Esophagus squamous epithelium (tissue), 5 donors: ENCODE data around the gene EPAS1. TPM values are rescaled to one million over a fixed set of nuclear protein-coding genes. Genes with fewer than 3 reads are reported as not detected.

Experiments used
- DNase-seq: peaks from one replicate; lab custom pipeline; 2025; lab: John Stamatoyannopoulos, UW
- H3K27ac ChIP-seq, 4 donors: fragments of 200-600 bp; sonication (generic); one replicate each; pipeline ENCODE4 v1.5.1; 2016 to 2019; ENCODE audit warnings: mild to moderate bottlenecking in 1 of 4
- H3K27me3 ChIP-seq, 4 donors: fragments of 200-600 bp; sonication (generic); 1 replicate in 3 of 4; 2 replicates in 1 of 4; pipeline versions ENCODE4 v1.5.1 to v1.6.0; 2017 to 2021; ENCODE audit warnings: antibody characterized with exemption in 1 of 4
- H3K36me3 ChIP-seq, 3 donors: fragments of 200-600 bp; sonication (generic); one replicate each; pipeline ENCODE4 v1.5.1; 2016 to 2019
- H3K4me1 ChIP-seq, 3 donors: fragments of 200-600 bp; sonication (generic); one replicate each; pipeline ENCODE4 v1.5.1; 2017 to 2019
- H3K4me3 ChIP-seq, 4 donors: fragments of 200-600 bp; sonication (generic); 1 replicate in 3 of 4; 2 replicates in 1 of 4; pipeline ENCODE4 v1.5.1; 2016 to 2019; ENCODE audit warnings: mild to moderate bottlenecking in 2 of 4, moderate library complexity in 1 of 4
- H3K9me3 ChIP-seq, 3 donors: fragments of 200-600 bp; sonication (generic); one replicate each; pipeline ENCODE4 v1.5.1; 2016 to 2019
- CTCF ChIP-seq, 6 experiments: fragments of 450-650 bp in 4 of 6; fragments of 200-600 bp in 2 of 6; sonication (generic) in 2 of 6; IDR thresholded peaks; one replicate each; pipeline ENCODE4 v1.5.1; 2016 to 2019; ENCODE audit warnings: antibody characterized with exemption in 6 of 6, mild to moderate bottlenecking in 4 of 6, moderate library complexity in 4 of 6
- POLR2A ChIP-seq, 4 donors: fragments of 450-650 bp; IDR thresholded peaks; one replicate each; pipeline ENCODE4 v1.6.1; 2017; ENCODE audit warnings: antibody characterized with exemption in 4 of 4, mild to moderate bottlenecking in 4 of 4, moderate library complexity in 3 of 4
- WGBS, 2 donors: methylation state at CpG; one replicate each; pipeline ENCODE4 v1.1.5; 2018; 5-methylcytosine and 5-hydroxymethylcytosine counted together
- intact Hi-C: fragments of 100-400 bp; cut with DNase I; formaldehyde crosslinking; loops from one replicate; pipeline ENCODE4 v1.15.0; 2022
- total RNA-seq, 4 donors: library from RNA; depleted of rRNA; stranded (reverse); fragments of >200 nt; gene quantifications; one replicate each; pipeline ENCODE4 v1.1.0, GENCODE V29; 2016
- donor health status: DM: yes; HTN: yes; CAD: no.

Gene EPAS1
- total RNA-seq, 4 donors from 2014 or later: 86.7 to 151 (median 105) TPM

GRCh38 chr2:46309052-46309953, 12.1 kb downstream of the EPAS1 start:
- peak overlapping the region; percentile 22 to 83 (median 69) for H3K27ac ChIP-seq
- DNase-seq: no peak
- H3K4me3 ChIP-seq: no peak overlapping the region
- intact Hi-C loops: loop anchor here (10.0 kb wide), 1 partner anchor 55 kb away; no protein-coding TSS in a partner anchor
- no peaks in the 10 kb centered on the region for H3K36me3 ChIP-seq
- H3K27me3 ChIP-seq: no peaks in the 10 kb centered on the region
- WGBS, 2 donors: 59 to 80% methylated on average over 3 of the region's 3 CpGs
- TF ChIP-seq POLR2A (IDR thresholded peaks at IDR 0.05) (no peak), CTCF (IDR thresholded peaks at IDR 0.05) (no peak)
- H3K4me1 ChIP-seq: peaks cover 26 to 99% (median 84%) of the 10 kb centered on the region in 3 donors
- H3K9me3 ChIP-seq: no peaks in the 10 kb centered on the region

GRCh38 chr2:46310446-46310845, 13.2 kb downstream of the EPAS1 start:
- peak overlapping the region in 3 of 4 donors; percentile 44 to 83 (median 82) for H3K27ac ChIP-seq

GRCh38 chr2:46311651-46312223, 14.5 kb downstream of the EPAS1 start:
- WGBS, 2 donors: 69% methylated on average over 6 of the region's 6 CpGs
- H3K4me1 ChIP-seq: peaks cover 40 to 99% (median 87%) of the 10 kb centered on the region in 3 donors
- intact Hi-C loops: no loop called here

More at GRCh38 chr2:46310446-46310845, 13.2 kb downstream of the EPAS1 start:
- Histone ChIP-seq H3K36me3 (no peaks in the 10 kb centered on the region), H3K9me3 (no peaks in the 10 kb centered on the region), H3K27me3 (no peaks in the 10 kb centered on the region), H3K4me1 (peaks cover 37 to 99% (median 88%) of the 10 kb centered on the region in 3 donors), H3K4me3 (no peak overlapping the region)
- DNase-seq: no peak
- WGBS, 2 donors: 78 to 87% methylated on average over 5 of the region's 5 CpGs
- TF ChIP-seq POLR2A (IDR thresholded peaks at IDR 0.05) (no peak), CTCF (IDR thresholded peaks at IDR 0.05) (no peak)
- intact Hi-C loops: no loop called here

GRCh38 chr2:46313063-46313462, 15.9 kb downstream of the EPAS1 start:
- DNase-seq: no peak
- peak overlapping the region in 2 of 4 donors; percentile 60 to 83 for H3K27ac ChIP-seq

More at GRCh38 chr2:46311651-46312223, 14.5 kb downstream of the EPAS1 start:
- TF ChIP-seq CTCF (IDR thresholded peaks at IDR 0.05) (no peak), POLR2A (IDR thresholded peaks at IDR 0.05) (no peak)
- no peak overlapping the region for H3K4me3 ChIP-seq
- no peaks in the 10 kb centered on the region for H3K36me3 ChIP-seq
- no peak for DNase-seq
- no peaks in the 10 kb centered on the region for H3K9me3 ChIP-seq
- H3K27ac ChIP-seq: peak overlapping the region; percentile 26 to 83 (median 63)
- no peaks in the 10 kb centered on the region for H3K27me3 ChIP-seq

More at GRCh38 chr2:46313063-46313462, 15.9 kb downstream of the EPAS1 start:
- H3K36me3 ChIP-seq: no peaks in the 10 kb centered on the region
- intact Hi-C loops: no loop called here
- TF ChIP-seq CTCF (IDR thresholded peaks at IDR 0.05) (no peak), POLR2A (IDR thresholded peaks at IDR 0.05) (no peak)
- no peaks in the 10 kb centered on the region for H3K9me3 ChIP-seq
- 76 to 93% methylated on average over 3 of the region's 3 CpGs for WGBS, 2 donors
- H3K4me3 ChIP-seq: no peak overlapping the region
- H3K27me3 ChIP-seq: no peaks in the 10 kb centered on the region
- peaks cover 29 to 98% (median 76%) of the 10 kb centered on the region in 3 donors for H3K4me1 ChIP-seq
